ENCODE measurements around the gene SIPA1L3.

Gene SIPA1L3

GRCh38 chr19:38072776-38073750 is 166.1 kb downstream of the SIPA1L3 start:
- TF ChIP-seq, protein P1, sequence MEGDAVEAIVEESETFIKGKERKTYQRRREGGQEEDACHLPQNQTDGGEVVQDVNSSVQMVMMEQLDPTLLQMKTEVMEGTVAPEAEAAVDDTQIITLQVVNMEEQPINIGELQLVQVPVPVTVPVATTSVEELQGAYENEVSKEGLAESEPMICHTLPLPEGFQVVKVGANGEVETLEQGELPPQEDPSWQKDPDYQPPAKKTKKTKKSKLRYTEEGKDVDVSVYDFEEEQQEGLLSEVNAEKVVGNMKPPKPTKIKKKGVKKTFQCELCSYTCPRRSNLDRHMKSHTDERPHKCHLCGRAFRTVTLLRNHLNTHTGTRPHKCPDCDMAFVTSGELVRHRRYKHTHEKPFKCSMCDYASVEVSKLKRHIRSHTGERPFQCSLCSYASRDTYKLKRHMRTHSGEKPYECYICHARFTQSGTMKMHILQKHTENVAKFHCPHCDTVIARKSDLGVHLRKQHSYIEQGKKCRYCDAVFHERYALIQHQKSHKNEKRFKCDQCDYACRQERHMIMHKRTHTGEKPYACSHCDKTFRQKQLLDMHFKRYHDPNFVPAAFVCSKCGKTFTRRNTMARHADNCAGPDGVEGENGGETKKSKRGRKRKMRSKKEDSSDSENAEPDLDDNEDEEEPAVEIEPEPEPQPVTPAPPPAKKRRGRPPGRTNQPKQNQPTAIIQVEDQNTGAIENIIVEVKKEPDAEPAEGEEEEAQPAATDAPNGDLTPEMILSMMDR (IDR thresholded peaks at IDR 0.05; ENCODE audit: low read depth, low read length) = no peak
- peak overlapping the region; percentile 81 for H3K27ac ChIP-seq
- no peak overlapping the region for H3K4me3 ChIP-seq (ENCODE audit: low read depth, low read length)
- no peaks in the 10 kb centered on the region for H3K9me3 ChIP-seq (ENCODE audit: severe bottlenecking)
- H3K36me3 ChIP-seq = peaks cover 2% of the 10 kb centered on the region; the same call in 1 of the 2 replicates
- no peak for DNase-seq
- H3K27me3 ChIP-seq (ENCODE audit: insufficient read depth, low read depth, severe bottlenecking) = no peaks in the 10 kb centered on the region

DNA sequence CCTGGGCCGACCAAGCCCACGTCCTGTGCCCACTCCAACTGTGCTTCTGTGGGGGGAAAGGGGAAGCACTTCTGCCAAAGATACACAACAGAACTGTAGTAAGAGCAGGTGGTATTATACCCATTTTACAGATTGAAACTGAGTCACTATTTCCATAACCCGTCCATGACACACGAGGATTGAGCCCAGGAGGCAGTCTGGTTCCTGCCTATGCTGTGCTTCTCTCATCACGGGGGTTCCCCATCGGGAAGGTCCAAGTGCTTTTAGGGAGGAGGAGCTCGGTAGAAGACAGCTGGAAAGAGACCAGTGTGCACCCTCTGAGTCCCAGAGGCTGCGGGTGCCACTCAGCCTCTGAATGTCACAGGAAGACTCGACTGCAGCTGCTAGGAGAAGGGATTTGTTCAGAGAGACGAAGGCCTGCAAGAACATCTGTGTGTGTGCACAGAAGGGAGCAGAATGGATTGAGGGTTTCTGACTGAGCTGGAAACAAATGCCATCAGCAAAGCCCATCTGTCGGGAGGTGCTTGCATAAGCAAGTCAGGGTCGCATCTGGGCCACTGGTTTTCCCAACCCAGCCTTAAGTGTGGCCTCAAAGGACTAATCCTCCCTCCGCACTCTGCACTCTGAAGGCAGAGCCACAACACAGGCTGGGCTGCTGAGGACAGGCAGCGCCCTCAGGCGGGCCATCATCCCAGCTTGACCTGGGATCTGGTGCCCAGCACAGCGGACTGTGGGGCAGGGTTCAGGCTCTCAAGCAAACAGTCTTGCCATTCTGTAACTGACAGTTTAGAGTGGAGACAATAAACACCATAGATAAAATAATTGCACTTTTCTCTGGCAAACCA is 167.1 kb downstream of the SIPA1L3 start:
- H3K4me3 ChIP-seq (ENCODE audit: low read depth, low read length) = no peak overlapping the region
- TF ChIP-seq, protein P1 (IDR thresholded peaks at IDR 0.05; ENCODE audit: low read depth, low read length) = peak; percentile 93
- H3K9me3 ChIP-seq (ENCODE audit: severe bottlenecking) = no peaks in the 10 kb centered on the region
- no peaks in the 10 kb centered on the region for H3K27me3 ChIP-seq (ENCODE audit: insufficient read depth, low read depth, severe bottlenecking)
- peak; percentile 97 for DNase-seq
- H3K27ac ChIP-seq = peak overlapping the region; percentile 81
- peaks cover 2% of the 10 kb centered on the region; the same call in 1 of the 2 replicates for H3K36me3 ChIP-seq

DNA sequence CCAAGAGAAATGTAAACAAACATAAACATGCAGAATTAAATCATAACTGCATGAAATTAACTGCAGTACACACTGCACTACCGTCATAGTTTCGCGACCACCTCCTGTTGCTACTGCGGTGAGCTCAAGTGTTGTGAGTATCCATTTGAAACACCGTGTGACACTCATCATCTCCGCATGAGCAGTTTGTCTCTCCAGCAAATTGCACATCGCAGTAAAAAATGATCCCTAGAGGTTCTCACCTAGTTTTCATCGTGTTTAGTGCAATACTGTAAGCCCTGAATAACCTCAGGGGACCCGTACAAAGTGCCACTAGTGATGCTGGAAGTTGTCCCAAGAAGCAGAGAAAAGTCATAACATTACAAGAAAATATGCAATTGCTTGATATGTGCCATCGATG is 169.3 kb downstream of the SIPA1L3 start:
- no peak overlapping the region for H3K4me3 ChIP-seq (ENCODE audit: low read depth, low read length)

DNA sequence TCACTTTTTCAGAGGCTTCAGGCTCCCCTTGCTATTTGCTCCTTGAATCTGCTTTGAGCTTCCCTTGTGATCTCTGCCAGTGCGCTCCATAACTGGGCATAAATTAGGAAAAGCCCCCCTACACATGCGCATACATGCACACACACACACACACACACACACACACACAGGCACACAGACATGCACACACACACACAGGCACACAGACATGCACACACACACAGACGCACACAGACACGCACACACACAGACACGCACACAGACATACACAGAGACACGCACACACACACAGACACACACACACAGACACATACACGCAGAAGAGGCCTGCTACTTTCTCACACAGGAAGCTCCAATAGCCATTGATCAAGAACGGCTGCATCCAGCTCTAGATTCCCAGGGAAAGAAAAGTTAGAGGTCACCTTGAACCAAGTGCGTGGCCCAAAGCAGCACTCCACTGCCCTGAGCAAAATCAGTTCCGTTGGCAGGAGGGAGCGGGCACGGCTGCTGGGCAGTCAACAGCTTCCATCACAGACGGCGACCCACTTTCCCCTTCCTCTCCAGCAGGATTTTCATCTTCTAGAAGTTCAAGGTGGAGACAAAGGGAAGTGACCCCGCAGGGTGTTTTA is 171.4 kb downstream of the SIPA1L3 start:
- DNase-seq = no peak
- H3K36me3 ChIP-seq = peaks cover 17% of the 10 kb centered on the region
- no peaks in the 10 kb centered on the region for H3K27me3 ChIP-seq (ENCODE audit: insufficient read depth, low read depth, severe bottlenecking)
- H3K4me3 ChIP-seq (ENCODE audit: low read depth, low read length) = no peak overlapping the region
- H3K9me3 ChIP-seq (ENCODE audit: severe bottlenecking) = no peaks in the 10 kb centered on the region
- TF ChIP-seq, protein P1 (IDR thresholded peaks at IDR 0.05; ENCODE audit: low read depth, low read length) = no peak
- H3K27ac ChIP-seq = peak overlapping the region; percentile 47; the same call in 1 of the 2 replicates

More for the DNA sequence above, 169.3 kb downstream of the SIPA1L3 start:
- Histone ChIP-seq H3K27me3 (ENCODE audit: insufficient read depth, low read depth, severe bottlenecking) (no peaks in the 10 kb centered on the region), H3K9me3 (ENCODE audit: severe bottlenecking) (no peaks in the 10 kb centered on the region), H3K36me3 (peaks cover 2% of the 10 kb centered on the region; the same call in 1 of the 2 replicates), H3K27ac (no peak overlapping the region)
- DNase-seq = no peak
- TF ChIP-seq, protein P1 (IDR thresholded peaks at IDR 0.05; ENCODE audit: low read depth, low read length) = no peak

- Histone ChIP-seq H3K4me3 (ENCODE audit: low read depth, low read length) (no peak overlapping the region), H3K27me3 (ENCODE audit: insufficient read depth, low read depth, severe bottlenecking) (no peaks in the 10 kb centered on the region), H3K9me3 (ENCODE audit: severe bottlenecking) (no peaks in the 10 kb centered on the region), H3K36me3 (peaks cover 20% of the 10 kb centered on the region), H3K27ac (no peak overlapping the region)
- TF ChIP-seq, protein P1 (IDR thresholded peaks at IDR 0.05; ENCODE audit: low read depth, low read length) = no peak
- DNase-seq = no peak
These were observed 172.9 kb downstream of the SIPA1L3 start for GRCh38 chr19:38079926-38080380.
